Stomach (tissue), 4 donors: ENCODE measurements around the gene NPHP4.

Source experiments
- CTCF ChIP-seq, 7 experiments: fragments of 450-650 bp in 4 of 7; fragments of 200-600 bp in 3 of 7; sonication (generic) in 3 of 7; IDR thresholded peaks; one replicate each; pipeline ENCODE4 v1.5.1; 2016 to 2019; ENCODE audit warnings: antibody characterized with exemption in 7 of 7, control low read depth in 2 of 7, mild to moderate bottlenecking in 1 of 7
- EP300 ChIP-seq: sonication (generic); formaldehyde crosslinking; IDR thresholded peaks from one replicate; pipeline ENCODE4 v1.6.1; 2017; ENCODE audit warnings: antibody characterized with exemption
- POLR2A ChIP-seq, 4 donors: fragments of 450-650 bp; IDR thresholded peaks; one replicate each; pipeline ENCODE4 v1.6.1; 2016; ENCODE audit warnings: antibody characterized with exemption in 4 of 4, control low read depth in 2 of 4, mild to moderate bottlenecking in 1 of 4, moderate library complexity in 1 of 4
- POLR2AphosphoS5 ChIP-seq, 3 donors: sonication (generic); formaldehyde crosslinking; IDR thresholded peaks; one replicate each; pipeline ENCODE4 v1.6.1; 2016; ENCODE audit warnings: antibody characterized with exemption in 3 of 3

DNA sequence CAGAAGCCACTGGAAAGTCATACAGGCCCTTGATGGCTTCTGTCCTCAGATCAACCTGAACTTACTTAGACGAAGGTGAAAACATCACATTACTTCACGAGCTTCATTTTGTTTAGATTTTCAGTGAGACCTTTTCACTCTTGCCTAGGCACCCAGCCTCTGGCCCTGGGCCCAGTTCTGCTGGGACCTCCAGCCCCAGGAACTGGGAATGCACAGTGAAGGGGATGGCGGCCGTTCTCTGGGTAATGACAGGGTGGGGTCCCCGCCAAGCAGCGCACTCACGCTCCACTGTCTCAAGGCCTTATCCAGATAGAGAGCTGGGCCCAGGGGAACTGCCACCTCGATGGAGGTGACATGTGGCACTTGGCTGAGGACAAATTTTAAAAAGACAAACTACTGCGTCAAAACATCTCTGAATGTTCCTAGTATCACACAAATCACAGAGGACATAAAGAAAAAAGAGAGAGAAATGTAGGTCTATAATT is 54.8 kb downstream of the NPHP4 start:
- TF ChIP-seq POLR2AphosphoS5 (IDR thresholded peaks at IDR 0.05) (no peak), CTCF (IDR thresholded peaks at IDR 0.05) (no peak), EP300 (no peak), POLR2A (IDR thresholded peaks at IDR 0.05) (no peak)
